PFSK-1 (cell line): Measurements from ENCODE around the gene RETREG1.

Experiments used
- POLR2AphosphoS5 ChIP-seq: IDR thresholded peaks from 2 replicates; pipeline ENCODE4 v1.6.1; 2012; ENCODE audit warnings: low read depth, mild to moderate bottlenecking, control low read depth, low read length, moderate library complexity
- TAF1 ChIP-seq: IDR thresholded peaks from 2 replicates; pipeline ENCODE4 v1.6.1; 2012; ENCODE audit warnings: low read length, control low read depth, borderline replicate concordance; ENCODE audit not compliant: insufficient read depth

GRCh38 chr5:16593628-16594027, 23.2 kb downstream of the RETREG1 start:
- no peak for TF ChIP-seq TAF1
- TF ChIP-seq POLR2AphosphoS5, result no peak
